Sciatic nerve (tissue), 2 donors: Measurements from ENCODE around the gene PPFIA3. TPM values are rescaled to one million over a fixed set of nuclear protein-coding genes. Genes with fewer than 3 reads are reported as not detected.
"Not testable (repeated sequence)": the region's sequence is repeated elsewhere in the genome, so short reads cannot be mapped to it uniquely, and the experiment has no call there.

Source experiments
- ATAC-seq: fragments of 200-7000 bp; cut with Tn5 transposase; one replicate; pipeline ENCODE4 v1.9.1; 2020; ENCODE audit warnings: mild to moderate bottlenecking, moderate library complexity
- DNase-seq: peaks from one replicate; pipeline ENCODE4 v3.0.0-alpha.2; 2020; ENCODE audit warnings: low spot score
- intact Hi-C: fragments of 100-400 bp; cut with DNase I; formaldehyde crosslinking; loops from one replicate; pipeline ENCODE4 v1.14.2; 2022
- total RNA-seq: library from RNA; stranded (reverse); fragmentation: NEBNext Ultra II Directional; extraction: Animal tissue kit (Norgen Biotek cat#: 25700); gene quantifications from one replicate; pipeline ENCODE4 v1.2.1, GENCODE V29; 2021
- donor health status: DM: no; HTN: no; CAD: no.
- donor health status: DM: no; HTN: no; CAD: no.

The PPFIA3 gene
- total RNA-seq, 1 donor from 2014 or later: 6.3 TPM

DNA sequence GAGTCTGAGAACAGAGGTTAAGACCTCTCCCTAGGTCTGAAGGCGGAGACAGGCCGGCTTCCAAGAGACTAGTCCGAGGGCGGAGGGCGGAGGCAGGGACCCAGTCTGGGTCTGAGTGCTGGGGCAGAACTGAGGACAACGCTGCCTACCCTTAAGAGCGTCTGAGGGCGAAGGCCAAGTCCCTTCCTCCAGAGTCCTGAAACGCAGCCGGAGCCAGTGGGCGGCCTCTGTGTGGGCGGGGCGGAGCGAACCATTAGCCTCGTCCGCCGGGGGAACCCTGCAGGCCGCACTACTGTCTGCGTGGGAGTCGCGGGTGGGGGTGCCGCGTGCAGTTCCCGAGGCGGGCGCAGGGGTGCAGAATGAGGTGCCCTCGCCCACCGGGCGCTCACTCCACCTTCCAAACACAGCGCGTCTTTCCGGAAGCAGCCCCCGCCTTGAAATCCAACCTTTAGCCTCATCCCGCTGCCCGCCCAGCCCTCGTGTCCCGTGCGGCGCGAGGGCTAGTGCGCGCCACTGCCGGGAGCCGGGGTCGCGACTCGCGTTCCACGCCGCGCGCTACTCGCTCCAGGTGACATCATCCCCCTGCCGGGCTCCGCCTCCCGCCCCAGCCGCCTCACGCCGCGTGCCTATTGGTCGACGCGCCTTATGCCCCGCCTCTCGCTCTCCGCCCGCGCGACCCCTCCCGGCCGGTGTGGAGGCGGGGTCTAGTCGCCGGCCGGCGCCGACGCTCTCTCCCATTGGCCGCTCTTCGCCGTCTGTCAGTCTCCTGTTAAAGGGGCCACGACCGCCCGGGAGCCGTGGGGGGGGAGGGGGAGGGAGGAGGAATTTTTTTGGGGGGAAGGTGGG lies 556 bp upstream of the PPFIA3 start, which contains the start of gene C19orf73:
Gene C19orf73 (minus strand): TSS at position 579 of the 846 bp plus-strand sequence. CDS start 121 bp downstream, at position 458.
- peak; percentile 97 for DNase-seq
- ATAC-seq: peak; percentile 95
- intact Hi-C loops: no loop called here

DNA sequence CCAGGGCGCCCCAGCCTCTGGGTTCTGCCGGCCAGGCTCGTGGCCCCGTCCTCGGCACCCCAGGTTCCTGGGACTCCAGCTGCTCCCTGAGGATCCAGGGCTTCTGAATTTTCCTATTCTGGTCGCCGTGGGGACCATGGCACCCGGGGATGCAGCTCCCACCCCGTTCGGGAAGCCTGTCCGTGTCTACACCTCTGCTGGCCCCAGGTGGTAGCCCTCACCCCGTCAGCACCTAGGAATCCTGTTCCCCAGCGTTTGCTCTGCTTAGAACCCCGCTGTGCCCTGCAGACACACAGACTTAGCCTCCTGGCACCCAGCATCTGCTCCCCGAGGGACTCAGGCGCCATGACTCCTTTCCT lies 960 bp downstream of the PPFIA3 start:
- intact Hi-C loops: no loop called here
- no peak for DNase-seq
- no peak for ATAC-seq

DNA sequence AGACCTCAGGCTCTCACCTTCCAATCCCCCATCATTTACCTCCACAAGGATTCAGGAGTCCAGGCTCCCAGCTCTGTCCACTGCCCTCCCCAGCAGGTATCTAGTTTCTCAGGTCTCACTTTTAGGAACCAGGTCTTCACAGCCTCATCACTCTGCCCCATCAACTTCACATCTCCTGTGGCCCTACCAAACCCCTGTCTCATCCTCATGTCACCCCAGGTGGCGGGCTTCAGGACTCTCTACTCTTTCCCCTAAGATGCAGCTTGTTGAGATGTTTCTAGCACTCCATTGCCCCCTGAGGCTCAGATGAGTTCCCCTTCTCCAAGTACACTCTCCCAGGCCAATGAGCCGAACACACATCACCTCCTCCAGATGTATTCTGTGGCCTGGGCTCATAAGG lies 1.5 kb downstream of the PPFIA3 start:
- intact Hi-C loops: no loop called here
- no peak for ATAC-seq
- DNase-seq: no peak

DNA sequence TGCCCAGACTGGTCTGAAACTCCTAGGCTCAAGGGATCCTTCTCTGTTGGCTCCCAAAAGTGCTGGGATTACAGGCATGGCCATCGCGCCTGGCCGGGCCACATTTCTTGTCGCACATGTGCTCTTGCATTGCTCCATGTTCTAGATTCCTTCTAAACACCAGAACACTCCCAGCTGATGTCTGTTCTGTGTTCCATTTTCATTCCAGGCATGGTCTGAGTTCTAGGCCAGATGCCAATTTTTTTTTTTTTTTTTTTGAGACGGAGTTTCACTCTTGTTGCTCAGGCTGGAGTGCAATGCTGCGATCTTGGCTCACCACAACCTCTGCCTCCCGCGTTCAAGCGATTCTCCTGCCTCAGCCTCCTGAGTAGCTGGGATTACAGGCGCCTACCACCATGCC lies 2.5 kb downstream of the PPFIA3 start:
- ATAC-seq, intact Hi-C loops, DNase-seq: not testable (repeated sequence)

DNA sequence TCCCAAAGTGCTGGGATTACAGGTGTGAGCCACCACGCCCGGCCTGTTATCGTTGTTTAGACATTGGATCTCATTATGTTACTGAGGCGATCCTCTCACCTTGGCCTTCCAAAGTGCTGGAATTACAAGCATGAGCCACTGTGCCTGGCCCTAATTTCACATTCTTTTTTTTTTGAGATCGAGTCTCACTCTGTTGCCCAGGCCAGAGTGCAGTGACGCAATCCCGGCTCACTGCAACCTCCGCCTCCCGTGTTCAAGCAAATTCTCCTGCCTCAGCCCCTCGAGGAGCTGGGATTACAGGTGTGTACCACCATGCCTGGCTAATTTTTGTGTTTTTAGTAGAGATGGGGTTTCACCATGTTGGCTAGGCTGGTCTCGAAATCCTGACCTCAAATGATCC lies 3.9 kb downstream of the PPFIA3 start:
- DNase-seq, intact Hi-C loops, ATAC-seq: not testable (repeated sequence)

DNA sequence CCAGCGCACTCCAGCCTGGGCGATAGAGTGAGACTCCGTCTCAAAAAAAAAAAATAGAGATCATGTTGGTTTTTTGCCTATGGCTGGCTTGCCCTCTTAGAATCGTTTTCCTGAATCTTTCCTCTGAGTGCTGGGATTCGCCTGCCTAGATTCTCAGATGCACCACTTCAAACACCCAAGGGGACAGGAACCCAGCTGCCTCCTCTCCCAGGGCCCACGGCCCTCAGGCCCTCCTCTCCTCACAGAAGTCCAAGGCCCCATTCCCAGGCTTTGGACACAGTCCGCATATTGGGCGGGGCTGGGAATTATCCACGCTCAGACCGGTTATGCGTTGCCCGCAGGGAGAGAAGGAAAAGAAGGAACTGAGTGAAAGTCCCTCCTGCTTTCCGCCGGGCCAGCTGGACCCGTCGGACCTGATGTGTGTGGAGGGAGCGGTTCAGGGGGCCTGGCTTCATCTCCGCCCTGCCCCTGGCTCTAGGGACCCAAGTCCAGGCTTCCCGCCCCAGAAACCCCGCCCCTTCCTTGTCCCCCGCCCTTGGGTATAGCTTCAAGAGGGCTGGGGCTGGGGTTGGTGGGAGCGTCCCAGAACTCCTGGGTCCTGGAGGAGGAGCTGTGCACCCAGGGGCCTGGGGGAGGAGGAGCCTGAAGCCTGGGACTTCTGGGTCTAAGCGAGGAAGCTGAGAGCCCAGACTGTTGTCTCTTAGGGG lies 5.8 kb downstream of the PPFIA3 start:
- DNase-seq (no peak), ATAC-seq (no peak)
- intact Hi-C loops: no loop called here

DNA sequence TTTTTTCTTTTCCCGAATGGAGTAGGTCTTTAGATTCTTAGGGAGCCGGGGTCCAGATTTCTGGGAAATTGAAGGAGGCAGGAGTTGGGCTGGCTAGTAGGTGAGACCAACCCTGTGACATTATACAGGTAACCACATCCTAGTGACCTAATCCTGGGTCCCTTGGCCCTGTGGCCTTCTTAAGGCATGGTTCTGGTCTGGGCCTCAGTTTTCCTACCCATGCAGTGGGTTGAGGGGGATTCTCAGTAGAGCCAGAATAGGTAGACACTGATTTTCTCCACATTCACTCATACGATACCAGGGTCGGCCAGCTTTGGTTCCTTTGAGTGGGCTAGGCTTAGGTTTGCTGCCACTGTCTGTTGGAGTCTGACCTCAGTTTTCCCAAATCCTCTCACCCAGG lies 7.2 kb downstream of the PPFIA3 start:
- ATAC-seq (no peak), DNase-seq (no peak)
- intact Hi-C loops: no loop called here

DNA sequence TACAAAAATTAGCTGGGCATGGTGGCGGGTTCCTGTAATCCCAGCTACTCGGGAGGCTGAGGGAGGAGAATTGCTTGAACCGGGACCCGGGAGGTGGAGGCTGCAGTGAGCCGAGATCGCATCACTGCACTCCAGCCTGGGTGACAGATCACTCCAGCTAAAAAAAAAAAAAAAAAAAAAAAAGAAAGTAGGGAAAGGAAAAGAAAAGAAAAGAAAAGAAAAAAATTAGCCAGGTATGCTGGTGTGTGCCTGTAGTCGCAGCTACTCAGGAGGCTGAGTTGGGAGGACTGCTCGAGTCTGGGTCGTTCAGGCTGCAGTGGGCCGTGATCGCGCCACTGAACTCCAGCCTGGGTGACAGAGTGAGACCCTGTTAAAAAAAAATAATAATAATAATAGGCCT lies 7.9 kb downstream of the PPFIA3 start:
- DNase-seq, ATAC-seq, intact Hi-C loops: not testable (repeated sequence)

DNA sequence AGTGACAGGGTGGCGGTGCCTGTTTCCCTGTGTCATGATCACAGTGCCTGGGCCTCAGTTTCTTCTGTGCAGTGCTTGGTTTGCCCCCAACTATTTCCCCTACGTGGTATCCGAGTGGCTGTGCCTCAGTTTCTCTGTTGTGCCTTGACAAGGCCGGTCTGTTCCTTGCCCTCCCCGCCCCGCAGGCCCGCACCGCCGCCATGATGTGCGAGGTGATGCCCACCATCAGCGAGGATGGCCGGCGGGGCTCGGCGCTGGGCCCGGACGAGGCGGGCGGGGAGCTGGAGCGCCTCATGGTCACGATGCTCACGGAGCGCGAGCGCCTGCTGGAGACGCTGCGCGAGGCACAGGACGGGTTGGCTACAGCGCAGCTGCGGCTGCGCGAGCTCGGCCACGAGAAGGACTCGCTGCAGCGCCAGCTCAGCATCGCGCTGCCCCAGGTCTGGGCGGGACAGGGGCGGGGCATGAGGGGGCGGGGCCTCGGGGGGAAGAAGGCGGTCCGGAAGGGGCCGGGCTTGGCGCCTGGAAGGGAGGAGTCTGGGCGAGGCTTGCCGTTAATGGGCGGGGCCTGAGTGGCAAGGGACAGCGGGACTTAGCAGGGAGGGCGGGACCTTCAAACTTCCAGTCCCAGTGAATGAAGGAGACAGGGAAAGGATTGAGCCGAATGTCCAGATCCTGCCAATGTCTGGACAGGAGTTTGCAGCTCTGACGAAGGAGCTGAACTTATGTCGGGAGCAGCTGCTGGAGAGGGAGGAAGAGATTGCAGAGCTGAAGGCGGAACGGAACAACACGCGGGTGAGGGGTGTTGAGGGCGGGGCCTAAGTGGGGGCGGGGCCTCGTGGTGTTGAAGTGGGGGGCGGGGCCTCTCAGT lies 8.6 kb downstream of the PPFIA3 start:
- peak; percentile 98 for DNase-seq
- peak; percentile 98 for ATAC-seq
- intact Hi-C loops: no loop called here

DNA sequence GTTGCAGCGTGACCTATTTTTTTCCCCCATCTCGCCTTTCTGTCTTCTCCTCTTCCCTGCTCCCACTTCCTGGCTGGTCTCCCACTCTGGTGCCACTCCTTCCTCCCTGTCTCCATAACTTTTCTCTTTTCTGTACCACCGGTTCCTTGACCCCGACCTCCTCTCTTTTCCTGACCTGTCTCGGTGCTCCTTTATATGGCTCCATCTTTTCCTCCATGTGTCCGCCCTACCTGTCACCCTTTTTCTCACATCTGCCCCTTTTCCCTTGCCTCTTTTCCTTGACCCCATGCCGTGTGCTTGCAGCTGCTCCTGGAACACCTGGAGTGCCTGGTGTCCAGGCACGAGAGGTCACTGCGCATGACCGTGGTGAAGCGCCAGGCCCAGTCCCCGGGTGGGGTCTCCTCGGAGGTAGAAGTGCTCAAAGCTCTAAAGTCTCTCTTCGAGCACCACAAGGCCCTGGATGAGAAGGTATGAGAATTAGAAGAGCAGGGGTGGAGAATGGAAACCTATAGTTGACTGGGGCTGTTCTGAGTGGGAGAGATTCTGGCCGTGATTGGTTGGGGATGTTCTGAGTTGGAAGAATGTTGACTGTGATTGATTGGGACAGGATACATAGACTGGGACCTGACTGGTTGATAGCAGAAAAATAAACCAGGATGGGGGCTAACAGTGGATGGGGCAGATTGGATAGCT lies 9.3 kb downstream of the PPFIA3 start:
- ATAC-seq (no peak), DNase-seq (no peak)
- intact Hi-C loops: no loop called here

DNA sequence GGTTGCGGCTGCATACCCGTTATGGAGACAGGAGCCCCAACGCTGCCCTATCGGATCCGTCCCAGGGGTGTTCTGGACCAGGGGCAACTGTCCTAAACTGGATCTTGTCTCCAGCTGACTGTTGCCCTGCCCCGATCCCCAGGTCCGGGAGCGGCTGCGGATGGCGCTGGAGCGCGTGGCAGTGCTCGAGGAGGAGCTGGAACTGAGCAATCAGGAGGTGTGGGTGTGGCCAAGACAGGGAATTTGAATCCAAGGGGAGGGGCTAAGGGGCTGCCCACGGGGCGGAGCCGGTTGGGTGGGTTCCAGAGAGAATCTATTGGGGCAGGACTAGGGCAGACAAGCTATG lies 9.9 kb downstream of the PPFIA3 start:
- intact Hi-C loops: no loop called here

DNA sequence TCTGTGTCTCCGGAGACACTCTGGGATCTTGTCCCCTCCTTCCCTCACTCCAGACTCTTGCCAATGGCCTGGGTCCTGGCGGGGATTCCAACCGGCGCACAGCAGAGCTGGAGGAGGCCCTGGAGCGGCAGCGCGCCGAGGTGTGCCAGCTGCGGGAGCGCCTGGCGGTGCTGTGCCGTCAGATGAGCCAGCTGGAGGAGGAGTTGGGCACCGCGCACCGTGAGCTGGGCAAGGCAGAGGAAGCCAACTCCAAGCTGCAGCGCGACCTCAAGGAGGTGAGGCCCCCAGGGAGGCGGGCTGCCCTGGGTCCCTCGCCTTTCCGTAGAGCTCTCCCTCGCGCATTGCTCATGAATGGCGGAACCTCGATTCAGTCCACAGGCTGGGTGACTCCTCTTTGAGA lies 11.0 kb downstream of the PPFIA3 start:
- no peak for DNase-seq
- intact Hi-C loops: no loop called here

More for the DNA sequence above, 9.9 kb downstream of the PPFIA3 start:
- peak; percentile 62 for DNase-seq
- ATAC-seq: no peak

DNA sequence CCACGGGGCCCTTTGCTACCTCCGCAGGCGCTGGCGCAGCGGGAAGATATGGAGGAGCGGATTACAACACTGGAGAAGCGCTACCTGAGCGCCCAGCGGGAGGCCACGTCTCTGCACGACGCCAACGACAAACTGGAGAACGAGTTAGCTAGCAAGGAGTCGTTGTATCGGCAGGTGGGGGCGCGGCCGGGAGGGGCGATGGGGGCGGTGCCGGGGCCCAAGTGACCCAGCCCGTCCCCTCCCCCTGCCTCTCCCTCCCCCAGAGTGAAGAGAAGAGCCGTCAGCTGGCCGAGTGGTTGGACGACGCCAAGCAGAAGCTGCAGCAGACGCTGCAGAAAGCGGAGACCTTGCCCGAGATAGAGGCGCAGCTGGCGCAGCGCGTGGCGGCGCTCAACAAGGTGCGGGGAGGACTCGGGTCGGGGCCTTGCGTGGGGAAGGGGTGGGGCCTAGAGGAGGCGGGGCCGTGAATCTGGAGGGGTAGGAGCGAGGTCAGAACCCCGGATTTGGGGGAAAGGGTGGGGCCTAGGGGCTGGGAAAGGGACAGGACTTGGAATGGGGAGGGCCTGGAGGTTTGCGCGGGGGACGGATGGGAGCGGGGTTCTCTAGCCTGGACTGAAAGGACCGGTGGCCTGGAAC lies 13.7 kb downstream of the PPFIA3 start:
- ATAC-seq (peak; percentile 20), DNase-seq (peak; percentile 69)
- intact Hi-C loops: no loop called here

More for the DNA sequence above, 11.0 kb downstream of the PPFIA3 start:
- no peak for ATAC-seq

DNA sequence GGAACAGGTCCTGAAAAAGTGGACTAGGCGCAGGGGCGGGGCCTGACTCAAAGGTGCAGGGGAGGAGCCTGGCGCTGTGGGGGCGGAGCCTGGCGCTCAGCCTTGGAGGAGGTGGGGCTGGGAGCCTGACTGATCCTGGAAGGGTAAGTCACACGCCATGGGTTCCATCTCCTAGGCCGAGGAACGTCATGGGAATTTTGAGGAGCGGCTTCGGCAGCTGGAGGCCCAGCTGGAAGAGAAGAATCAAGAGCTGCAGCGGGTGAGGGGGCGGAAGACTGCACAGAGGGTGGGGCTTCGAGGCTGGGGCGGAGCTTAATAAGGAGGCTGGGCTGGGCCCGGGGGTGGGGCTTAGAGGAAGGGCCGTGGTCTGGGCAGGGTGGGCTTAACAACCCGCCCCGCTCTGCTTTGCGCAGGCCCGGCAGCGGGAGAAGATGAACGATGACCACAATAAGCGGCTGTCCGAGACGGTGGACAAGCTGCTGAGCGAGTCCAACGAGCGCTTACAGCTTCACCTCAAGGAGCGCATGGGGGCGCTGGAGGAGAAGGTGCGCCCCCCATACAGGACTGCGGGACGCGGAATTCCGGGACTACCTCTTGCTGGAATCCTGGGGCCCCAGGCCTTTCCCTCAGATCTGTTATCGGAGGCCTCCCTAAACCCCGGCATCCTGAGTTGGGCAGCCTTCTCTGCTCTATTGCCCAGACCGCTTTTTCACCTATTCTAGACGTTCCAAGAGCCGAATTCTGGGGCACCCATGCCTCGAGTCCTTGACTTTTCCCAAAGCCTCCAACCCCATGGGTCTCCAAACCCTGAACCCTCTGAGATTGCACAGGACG lies 14.5 kb downstream of the PPFIA3 start:
- ATAC-seq (peak; percentile 79), DNase-seq (peak; percentile 78)
- intact Hi-C loops: no loop called here

DNA sequence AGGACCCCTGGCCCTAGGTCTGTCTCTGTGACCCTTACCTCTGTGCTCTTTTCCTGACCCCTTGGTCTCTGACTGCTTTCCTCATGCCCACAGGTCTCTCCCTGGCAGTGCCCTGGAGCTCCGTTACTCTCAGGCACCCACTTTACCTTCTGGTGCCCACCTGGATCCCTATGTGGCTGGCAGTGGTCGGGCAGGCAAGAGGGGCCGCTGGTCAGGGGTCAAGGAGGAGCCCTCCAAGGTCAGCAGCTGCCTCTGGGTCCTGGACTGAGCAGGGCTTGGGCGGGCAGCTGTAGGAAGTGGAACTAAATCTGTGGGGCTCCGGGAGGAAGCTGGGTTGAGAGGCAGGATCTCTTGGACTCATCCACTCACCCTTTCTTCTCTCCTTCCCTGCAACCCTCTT lies 16.3 kb downstream of the PPFIA3 start:
- intact Hi-C loops: no loop called here
- DNase-seq: no peak
- ATAC-seq: no peak

DNA sequence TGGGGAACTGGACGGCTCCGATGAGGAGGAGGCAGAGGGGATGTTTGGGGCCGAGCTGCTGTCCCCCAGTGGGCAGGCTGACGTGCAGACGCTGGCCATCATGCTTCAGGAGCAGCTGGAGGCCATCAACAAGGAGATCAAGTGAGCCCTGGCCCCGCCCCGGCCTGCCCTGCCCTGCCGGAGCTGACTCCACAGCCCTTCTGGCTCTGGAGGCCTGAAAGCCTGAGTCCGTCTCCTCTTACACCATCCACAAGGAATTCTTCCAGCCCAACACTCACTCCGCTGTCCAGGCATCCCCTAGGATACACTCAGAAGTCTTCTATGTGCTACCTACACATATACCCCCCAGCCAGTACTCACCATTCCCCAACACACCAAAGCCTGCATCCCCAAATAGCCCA lies 17.4 kb downstream of the PPFIA3 start:
- intact Hi-C loops: no loop called here
- peak; percentile 19 for ATAC-seq
- DNase-seq: no peak

DNA sequence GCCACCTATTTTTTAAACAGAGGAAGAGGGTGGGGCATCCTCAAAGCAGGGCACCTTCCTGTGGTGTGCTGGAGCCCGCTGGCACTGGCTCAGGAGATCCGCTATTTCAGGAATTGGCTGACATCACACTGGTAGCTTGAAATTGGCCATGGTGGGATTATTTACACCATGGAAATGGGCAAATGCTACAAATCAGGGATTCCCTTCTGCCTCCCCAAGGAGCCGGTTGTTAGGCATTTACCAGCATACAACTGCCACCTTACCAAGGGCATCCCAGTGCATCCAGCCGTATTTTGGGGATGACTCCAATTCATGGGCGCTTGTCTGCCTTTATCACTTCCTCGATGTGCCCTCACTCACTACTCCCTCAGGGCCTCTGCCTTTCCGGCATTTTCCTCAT lies 21.6 kb downstream of the PPFIA3 start:
- intact Hi-C loops: loop anchor here (10.0 kb wide), 1 partner anchor 56 kb away; the partner anchor contains the start of gene SNRNP70
- no peak for ATAC-seq

More for the DNA sequence above, 21.6 kb downstream of the PPFIA3 start:
- DNase-seq: no peak
